Effector CD4-positive, alpha-beta T cell (primary cell): ENCODE data around the gene FOXRED2.
"Not testable (repeated sequence)": the region's sequence is repeated elsewhere in the genome, so short reads cannot be mapped to it uniquely, and the experiment has no call there.

Source experiments
- DNase-seq: peaks from one replicate; pipeline ENCODE4 v3.0.0-alpha.2; 2020
- total RNA-seq: gene quantifications from one replicate; lab custom pipeline; 2026; lab: John Stamatoyannopoulos, UW

Gene FOXRED2
- 4.9 reads per million, percentile 19 among the genes with 10 or more reads in this experiment for total RNA-seq

DNA sequence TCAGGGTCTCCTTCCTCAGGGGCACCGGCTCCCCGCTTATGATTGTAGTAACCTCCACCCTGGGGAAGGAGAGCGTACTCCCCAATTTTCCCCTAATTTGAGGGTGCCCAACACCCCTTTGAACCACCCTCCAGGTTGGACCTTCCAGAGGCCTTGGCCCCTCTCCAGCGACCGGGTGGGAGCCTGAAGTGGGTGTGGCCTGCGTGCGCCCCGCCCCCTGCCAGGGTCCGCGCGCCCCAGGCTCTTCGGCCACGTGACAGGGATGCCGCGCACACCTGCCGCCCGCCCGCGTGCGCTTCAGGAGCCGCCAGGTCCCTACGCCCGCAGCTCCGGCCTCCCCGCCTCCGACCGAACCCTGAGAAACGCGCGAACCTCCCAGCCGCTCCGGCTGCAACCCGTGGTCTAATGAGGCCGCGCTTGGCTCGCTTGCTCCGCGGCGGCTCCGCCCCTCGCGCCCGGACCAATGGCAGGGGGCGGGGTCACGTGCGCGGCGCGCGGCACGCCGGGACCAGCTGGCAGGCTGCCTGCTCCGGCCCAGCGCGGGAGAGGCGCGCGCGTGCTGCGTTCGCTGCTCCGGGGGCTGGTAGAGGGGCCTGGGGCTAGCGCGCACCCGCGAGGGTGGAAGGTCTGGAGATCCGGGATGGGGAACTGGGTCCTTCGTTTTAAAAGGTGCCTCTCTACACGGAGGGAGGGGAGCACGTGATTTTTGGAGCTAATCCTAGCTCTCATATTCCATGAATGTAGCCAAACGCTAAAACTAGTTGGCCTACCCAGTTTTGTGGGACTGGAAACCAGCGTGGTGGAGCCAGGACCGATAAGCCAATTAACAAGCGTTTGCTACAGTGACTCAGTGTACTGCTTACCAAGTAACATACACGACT, at the start of gene FOXRED2:
TSS of gene FOXRED2 (minus strand) at position 404 of the 881 bp plus-strand sequence. CDS start 618 bp downstream, outside the sequence.
- peak; percentile 83 for DNase-seq

DNA sequence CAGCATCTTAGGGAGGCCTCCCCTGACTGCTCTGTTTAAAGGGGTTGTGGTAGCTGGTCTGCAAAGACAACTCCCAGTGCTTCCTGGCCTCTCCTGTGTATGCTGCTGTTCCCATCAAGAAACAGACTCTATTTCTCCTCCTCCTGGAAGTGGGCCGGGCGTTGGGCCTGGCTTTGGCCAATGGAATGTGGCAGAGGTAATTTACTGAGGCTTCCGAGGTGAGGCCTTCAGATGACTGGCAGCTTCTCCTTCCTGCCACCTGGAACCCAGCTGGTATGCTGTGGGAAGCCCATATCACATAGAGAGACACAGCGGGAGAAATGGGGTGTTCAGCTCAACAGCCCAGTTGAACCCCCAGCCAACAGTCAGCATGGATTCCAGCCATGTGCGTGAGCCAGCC, 47.3 kb upstream of the FOXRED2 start:
- no peak for DNase-seq

GRCh38 chr22:36552289-36552688, 45.4 kb upstream of the FOXRED2 start:
- no peak for DNase-seq

GRCh38 chr22:36550701-36551495, 44.1 kb upstream of the FOXRED2 start:
- DNase-seq = no peak

DNA sequence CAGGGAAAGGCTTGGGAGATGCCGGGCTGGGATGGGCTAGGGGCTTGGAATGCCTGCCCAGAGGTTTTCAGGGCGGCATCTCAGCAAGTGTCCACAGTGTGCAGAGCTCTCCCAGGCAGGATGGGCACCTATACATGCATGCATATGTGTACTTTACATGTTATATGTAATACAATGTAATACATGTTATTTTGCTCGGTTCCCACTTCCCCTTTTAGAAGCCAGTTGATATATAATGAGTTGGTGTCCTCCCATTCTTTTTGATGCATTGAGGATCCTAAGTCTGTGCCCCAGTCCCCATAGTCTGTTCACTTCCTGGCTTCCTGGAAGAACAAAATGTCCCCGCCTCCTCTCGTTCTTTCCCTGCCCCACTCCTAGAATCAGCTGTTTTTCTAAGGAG, 42.2 kb upstream of the FOXRED2 start:
- no peak for DNase-seq

DNA sequence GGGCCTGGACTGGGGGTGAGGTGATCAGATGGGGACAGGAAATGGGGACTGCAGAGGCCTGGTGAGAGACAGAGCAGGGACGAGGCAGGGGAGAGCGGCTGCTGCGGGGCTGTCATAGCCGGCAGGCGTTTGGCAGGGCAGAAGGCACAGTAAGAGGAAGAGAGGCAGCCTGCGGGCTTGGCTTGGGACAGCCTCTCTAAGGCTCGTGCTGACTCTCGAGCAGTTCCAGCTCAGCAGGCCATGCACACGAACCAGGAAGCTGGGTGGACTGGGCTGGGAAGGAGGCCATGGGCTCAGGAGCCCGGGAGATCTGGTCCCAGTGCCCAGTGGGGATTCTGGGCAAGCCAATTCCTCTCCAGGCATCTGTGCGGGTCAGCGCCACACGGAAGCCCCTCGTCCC, 41.8 kb upstream of the FOXRED2 start:
- DNase-seq = no peak

- DNase-seq = no peak
These were observed 40.1 kb upstream of the FOXRED2 start for GRCh38 chr22:36546932-36547331.

GRCh38 chr22:36546092-36546804, 39.4 kb upstream of the FOXRED2 start:
- DNase-seq = no peak

DNA sequence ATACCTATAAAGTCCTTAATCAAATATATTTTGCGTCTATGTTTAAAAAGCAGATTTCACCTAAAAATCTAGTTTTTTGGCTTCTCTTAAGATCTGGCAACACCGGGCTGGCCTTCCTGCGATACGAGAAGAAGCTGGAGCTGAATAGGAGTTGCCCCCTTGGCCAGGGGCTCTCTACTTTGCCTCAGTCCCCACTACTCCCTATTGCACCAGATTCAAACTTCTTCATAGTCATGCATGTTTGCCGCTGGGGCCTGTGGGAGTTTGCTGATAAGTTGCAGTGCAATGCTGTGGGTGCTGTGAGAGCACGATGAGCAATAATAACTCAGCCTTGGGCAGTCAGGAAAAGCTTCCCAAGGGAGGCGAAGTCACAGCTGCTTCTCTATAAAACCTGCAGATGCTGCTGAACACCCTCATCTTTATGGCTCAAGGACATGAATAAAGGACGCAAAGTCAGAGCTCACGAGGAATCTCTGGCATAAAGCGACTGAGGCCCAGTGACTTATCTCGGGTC, 37.3 kb upstream of the FOXRED2 start:
- no peak for DNase-seq

DNA sequence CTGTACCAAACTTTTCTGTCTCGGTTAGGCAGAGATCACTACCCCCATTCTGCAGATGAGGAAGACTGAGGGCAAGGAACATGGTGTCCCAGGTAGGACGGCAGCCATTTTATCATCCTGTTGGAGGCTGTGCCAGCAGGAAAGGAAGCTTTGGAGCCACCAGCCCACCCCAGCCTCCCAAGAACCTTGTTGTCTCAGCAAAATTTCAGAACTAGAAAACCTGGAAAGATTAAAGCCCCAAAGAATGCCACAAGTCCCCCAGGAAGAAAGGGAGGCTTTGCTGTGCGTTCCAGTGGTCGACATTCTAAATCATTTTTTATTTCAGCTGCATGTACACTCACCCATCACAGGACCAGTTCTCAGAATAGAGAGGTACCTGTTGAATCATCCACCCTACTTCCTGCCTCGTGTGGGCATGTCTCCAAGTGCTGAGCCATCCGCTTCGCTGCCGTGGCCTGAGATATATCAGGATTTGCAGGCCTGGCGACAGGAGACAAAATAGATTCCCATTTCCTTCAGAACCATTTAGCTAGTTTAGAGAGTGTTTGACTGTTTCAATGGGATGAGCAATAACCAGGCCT, 35.1 kb upstream of the FOXRED2 start:
- DNase-seq = no peak

DNA sequence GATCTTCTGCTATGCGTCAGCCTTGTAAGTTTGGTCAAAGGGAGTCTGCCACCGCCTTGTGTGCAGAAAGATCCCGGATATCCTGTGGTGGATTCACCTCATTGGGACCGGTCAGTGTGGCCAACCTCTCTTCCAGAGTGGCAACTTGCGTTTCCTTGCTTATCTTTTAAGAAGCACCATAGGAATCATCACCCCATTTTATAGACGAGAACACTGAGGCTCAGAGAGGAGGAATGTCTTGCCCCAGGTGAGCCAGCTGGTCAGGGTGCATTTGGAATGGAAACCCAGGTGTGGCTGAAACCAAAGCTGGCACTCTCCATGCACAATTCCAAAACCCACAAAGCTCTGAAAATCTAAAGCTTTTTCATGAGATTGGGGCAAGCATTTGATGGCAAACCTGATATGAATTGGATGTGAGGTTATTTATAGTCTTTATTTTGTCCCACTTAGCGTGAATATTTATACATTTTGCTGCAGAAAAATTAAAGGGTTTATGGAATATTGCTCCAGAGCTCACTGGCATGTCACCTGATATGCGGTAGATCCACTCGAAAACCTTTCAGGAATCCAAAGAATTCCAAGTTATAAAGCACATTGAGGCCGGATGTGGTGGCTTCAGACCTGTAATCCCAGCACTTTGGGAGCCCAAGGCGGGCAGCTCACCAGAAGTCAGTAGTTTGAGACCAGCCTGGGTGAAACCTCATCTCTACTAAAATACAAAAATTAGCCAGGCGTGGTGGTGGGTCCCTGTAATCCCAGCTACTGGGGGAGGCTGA, 34.2 kb upstream of the FOXRED2 start:
- DNase-seq = no peak

- no peak for DNase-seq
These were observed 31.7 kb upstream of the FOXRED2 start for GRCh38 chr22:36538529-36538928.

- DNase-seq = no peak
These were observed 29.9 kb upstream of the FOXRED2 start for GRCh38 chr22:36536717-36537116.

- not testable (repeated sequence) for DNase-seq
These were observed 26.5 kb upstream of the FOXRED2 start for GRCh38 chr22:36533320-36533719.

DNA sequence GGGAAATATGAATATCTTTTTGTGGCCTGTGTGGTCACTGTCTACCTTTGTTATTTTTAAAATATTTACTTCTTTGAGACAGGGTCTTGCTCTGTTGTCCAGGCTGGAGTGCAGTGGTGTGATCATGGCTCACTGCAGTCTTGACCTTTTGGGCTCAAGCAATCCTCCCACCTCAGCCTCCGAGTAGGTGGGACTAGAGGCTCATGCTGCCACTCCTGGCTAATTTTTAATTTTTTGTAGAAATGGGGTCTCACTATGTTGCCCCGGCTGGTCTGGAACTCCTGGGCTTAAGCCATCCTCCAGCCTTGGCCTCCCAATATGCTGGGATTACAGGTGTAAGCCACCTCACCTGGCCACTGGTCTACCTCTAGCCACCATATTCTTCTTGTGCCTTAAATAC, 25.6 kb upstream of the FOXRED2 start:
- DNase-seq = no peak

DNA sequence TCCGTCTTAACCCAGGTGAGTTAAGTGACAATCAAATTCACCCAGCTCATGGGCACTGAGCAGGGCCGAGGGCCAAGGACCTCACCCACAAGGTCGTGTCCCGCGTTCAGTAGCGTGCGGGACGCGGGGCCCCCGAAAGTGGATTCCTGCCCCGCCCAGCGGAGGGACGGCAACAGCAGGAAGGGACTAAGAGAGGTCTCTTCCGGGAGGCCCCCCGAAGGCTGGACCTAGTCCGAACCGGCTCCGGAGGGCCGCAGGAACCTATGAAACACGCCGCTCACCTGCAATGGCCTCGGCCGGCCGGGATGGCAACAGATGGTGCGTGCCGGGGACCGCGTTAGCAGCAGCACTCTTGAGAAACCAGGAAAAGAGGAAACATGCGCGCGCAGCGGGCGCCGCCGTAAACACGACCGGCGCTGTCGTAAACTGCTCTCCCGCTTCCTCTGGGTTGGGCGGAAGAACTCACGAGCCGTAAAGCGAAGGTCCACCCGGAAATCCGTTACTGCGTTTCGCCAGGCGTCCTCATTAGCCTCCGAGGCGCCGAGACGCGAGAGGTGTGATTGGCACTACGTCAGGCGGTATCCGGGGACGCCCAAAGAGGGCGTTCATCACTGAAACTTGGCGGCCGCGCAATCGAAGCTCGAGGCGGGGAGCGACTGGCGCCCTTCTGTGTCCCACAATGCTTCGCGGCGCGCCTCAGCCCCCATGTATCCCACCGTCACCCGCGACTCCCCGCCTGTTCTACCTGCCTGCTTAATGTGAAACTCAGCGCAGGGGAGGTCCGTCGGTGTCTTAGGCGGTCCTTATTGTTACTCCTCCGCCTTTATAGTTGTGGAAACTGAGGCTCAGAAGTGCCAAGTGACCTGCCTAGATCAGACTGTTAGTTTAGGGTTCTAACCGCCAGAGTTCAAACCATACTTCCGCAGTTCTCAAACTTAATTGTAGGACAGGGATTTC, 22.2 kb upstream of the FOXRED2 start, which contains the start of gene EIF3D:
TSS of gene EIF3D (minus strand) at position 372 of the 957 bp plus-strand sequence. CDS start 3,045 bp downstream, outside the sequence.
- DNase-seq = peak; percentile 98

GRCh38 chr22:36528341-36528740, 21.5 kb upstream of the FOXRED2 start:
- no peak for DNase-seq

GRCh38 chr22:36522662-36523061, 15.8 kb upstream of the FOXRED2 start:
- DNase-seq = no peak

GRCh38 chr22:36520423-36520822, 13.6 kb upstream of the FOXRED2 start:
- DNase-seq = no peak

DNA sequence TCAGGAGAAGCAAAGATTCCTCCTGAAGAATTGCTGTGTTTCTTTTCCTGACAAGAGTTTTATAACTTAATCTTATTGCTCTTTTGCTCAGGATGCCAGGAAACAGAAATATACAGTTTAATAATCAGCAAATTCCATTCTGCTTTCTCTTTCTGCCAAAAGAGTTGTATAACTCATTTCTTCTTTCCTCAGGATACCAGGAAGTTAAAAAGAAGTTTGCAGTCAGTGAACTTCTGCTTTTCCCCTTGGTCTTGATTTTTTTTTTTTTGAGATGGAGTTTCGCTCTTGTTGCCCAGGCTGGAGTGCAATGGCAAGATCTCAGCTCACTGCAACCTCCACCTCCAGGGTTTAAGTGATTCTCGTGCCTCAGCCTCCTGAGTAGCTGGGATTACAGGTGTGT, 13.1 kb upstream of the FOXRED2 start:
- DNase-seq = not testable (repeated sequence)
